B cell (primary cell): ENCODE data around the gene GFOD2. TPM values are rescaled to one million over a fixed set of nuclear protein-coding genes. Genes with fewer than 3 reads are reported as not detected.

Experiments used
- ATAC-seq: fragments of 200-7000 bp; cut with Tn5 transposase; one replicate; pipeline ENCODE4 v1.10.0; 2021; ENCODE audit warnings: low read depth, mild to moderate bottlenecking, moderate number of reproducible peaks, moderate library complexity
- CTCF ChIA-PET: fragments of 350-600 bp; sonication (Branson Sonifier 250); formaldehyde crosslinking; loops from one replicate; lab custom pipeline; 2021; ENCODE audit warnings: antibody characterized with exemption, inconsistent platforms; lab: Charles Lee
- POLR2A ChIA-PET: fragments of 350-600 bp; sonication (Branson Sonifier 250); formaldehyde crosslinking; loops from one replicate; lab custom pipeline; 2021; ENCODE audit warnings: antibody characterized with exemption; lab: Charles Lee
- DNase-seq: peaks from one replicate; pipeline ENCODE4 v3.0.0; 2013
- H2AFZ ChIP-seq: 2 replicates; pipeline ENCODE4 v1.6.1; 2012; ENCODE audit warnings: mild to moderate bottlenecking, low read depth, low read length; ENCODE audit not compliant: insufficient read depth, poor library complexity, severe bottlenecking
- H3K27ac ChIP-seq, 2 donors: 1 replicate in 1 of 2; 2 replicates in 1 of 2; pipeline ENCODE4 v1.5.1; 2012 to 2013; ENCODE audit warnings: low read length in 2 of 2, mild to moderate bottlenecking in 2 of 2, moderate library complexity in 1 of 2
- H3K27me3 ChIP-seq, 4 experiments: fragments of 200-600 bp in 1 of 4; sonication (generic) in 1 of 4; replicated peaks in 1 of 4; 1 replicate in 2 of 4; 2 replicates in 2 of 4; pipeline versions ENCODE4 v1.6.1 to v1.7.0; 2013 to 2016; ENCODE audit warnings: low read length in 3 of 4, mild to moderate bottlenecking in 2 of 4, mixed read lengths in 1 of 4, moderate library complexity in 1 of 4; ENCODE audit not compliant: insufficient read depth in 4 of 4, control insufficient read depth in 3 of 4; ENCODE audit errors: control extremely low read depth in 1 of 4
- H3K36me3 ChIP-seq, 2 experiments: replicated peaks in 1 of 2; 1 replicate in 1 of 2; 2 replicates in 1 of 2; pipeline versions ENCODE4 v1.6.1 to v1.7.1; 2013; ENCODE audit warnings: low read length in 1 of 2; ENCODE audit not compliant: insufficient read depth in 2 of 2, control insufficient read depth in 1 of 2; ENCODE audit errors: control extremely low read depth in 1 of 2, extremely low read depth in 1 of 2
- H3K4me1 ChIP-seq, 2 donors: fragments of 200-600 bp in 1 of 2; sonication (generic) in 1 of 2; 1 replicate in 1 of 2; 2 replicates in 1 of 2; pipeline versions ENCODE4 v1.5.1 to v1.6.1; 2013 to 2017; ENCODE audit warnings: low read length in 2 of 2; ENCODE audit not compliant: control insufficient read depth in 2 of 2, insufficient read depth in 2 of 2
- H3K4me2 ChIP-seq: replicated peaks from 2 replicates; pipeline ENCODE3; 2012; ENCODE audit warnings: mild to moderate bottlenecking, low read depth, low read length; ENCODE audit not compliant: poor library complexity, severe bottlenecking
- H3K4me3 ChIP-seq, 5 experiments: fragments of 200-600 bp in 1 of 5; sonication (generic) in 1 of 5; 1 replicate in 3 of 5; 2 replicates in 2 of 5; pipeline versions ENCODE4 v1.5.1 to v1.7.0; 2011 to 2016; ENCODE audit warnings: low read length in 4 of 5, mild to moderate bottlenecking in 4 of 5, low read depth in 2 of 5, control low read depth in 1 of 5, moderate library complexity in 1 of 5; ENCODE audit not compliant: insufficient read depth in 1 of 5; ENCODE audit errors: control extremely low read depth in 1 of 5, extremely low read depth in 1 of 5
- H3K79me2 ChIP-seq: fragments of 200-600 bp; sonication (generic); one replicate; pipeline ENCODE4 v1.6.0; 2016; ENCODE audit warnings: low read length; ENCODE audit not compliant: control insufficient read depth, insufficient read depth
- H3K9ac ChIP-seq: fragments of 200-600 bp; sonication (generic); 2 replicates; pipeline ENCODE4 v1.6.1; 2017; ENCODE audit warnings: mild to moderate bottlenecking, low read length, moderate library complexity
- H3K9me3 ChIP-seq, 3 donors: one replicate each; pipeline versions ENCODE4 v1.6.1 to v1.7.1; 2013; ENCODE audit warnings: low read length in 2 of 3; ENCODE audit not compliant: control insufficient read depth in 2 of 3, insufficient read depth in 1 of 3; ENCODE audit errors: control extremely low read depth in 1 of 3
- H4K20me1 ChIP-seq: 2 replicates; pipeline ENCODE4 v1.6.0; 2012; ENCODE audit warnings: mild to moderate bottlenecking, low read length; ENCODE audit not compliant: insufficient read depth, control insufficient read depth, poor library complexity, severe bottlenecking
- H3K27ac Mint-ChIP-seq: one replicate; pipeline ENCODE4 v1.8.0; 2021; ENCODE audit warnings: mixed read lengths
- H3K27me3 Mint-ChIP-seq: one replicate; pipeline ENCODE4 v1.8.0; 2021; ENCODE audit warnings: mixed read lengths
- H3K4me1 Mint-ChIP-seq: one replicate; pipeline ENCODE4 v1.8.0; 2021; ENCODE audit warnings: mixed read lengths
- H3K4me3 Mint-ChIP-seq: one replicate; pipeline ENCODE4 v1.8.0; 2021; ENCODE audit warnings: mixed read lengths
- H3K9me3 Mint-ChIP-seq: one replicate; pipeline ENCODE4 v1.8.0; 2022; ENCODE audit warnings: mixed read lengths; ENCODE audit not compliant: insufficient read depth
- EZH2 ChIP-seq: IDR thresholded peaks from 2 replicates; pipeline ENCODE4 v1.6.1; 2012; ENCODE audit warnings: borderline replicate concordance, low read depth, mild to moderate bottlenecking, moderate library complexity, low read length; ENCODE audit not compliant: insufficient read depth, poor library complexity, severe bottlenecking
- WGBS: methylation state at CpG from one replicate; pipeline ENCODE4 v1.1.5; 2013; ENCODE audit warnings: missing lambda C conversion rate; ENCODE audit not compliant: insufficient coverage; 5-methylcytosine and 5-hydroxymethylcytosine counted together
- intact Hi-C: fragments of 100-400 bp; cut with micrococcal nuclease; formaldehyde crosslinking; loops from one replicate; pipeline ENCODE4 v1.10.0; 2022
- polyA plus RNA-seq: library from polyadenylated mRNA; depleted of rRNA; stranded (reverse); fragments of >200 nt; gene quantifications from 2 replicates; pipeline ENCODE4 v1.2.3, GENCODE V29; 2012
- total RNA-seq, 2 donors: library from RNA; stranded (reverse); fragments of 120-200 nt in 1 of 2; gene quantifications; 1 replicate in 1 of 2; 2 replicates in 1 of 2; pipeline versions ENCODE4 v1.2.3 to v1.2.4, GENCODE V29; 2013 to 2022
- TF ChIP-seq, protein P1 (sequence below): fragments of 200-600 bp; IDR thresholded peaks from one replicate; pipeline ENCODE4 v1.8.0; 2022; ENCODE audit warnings: antibody characterized with exemption, mild to moderate bottlenecking

The GFOD2 gene
- total and polyA plus RNA-seq, 2 donors (not counting 1 experiment from before 2014, with no cell fraction given): 11.9 to 18.2 TPM

DNA sequence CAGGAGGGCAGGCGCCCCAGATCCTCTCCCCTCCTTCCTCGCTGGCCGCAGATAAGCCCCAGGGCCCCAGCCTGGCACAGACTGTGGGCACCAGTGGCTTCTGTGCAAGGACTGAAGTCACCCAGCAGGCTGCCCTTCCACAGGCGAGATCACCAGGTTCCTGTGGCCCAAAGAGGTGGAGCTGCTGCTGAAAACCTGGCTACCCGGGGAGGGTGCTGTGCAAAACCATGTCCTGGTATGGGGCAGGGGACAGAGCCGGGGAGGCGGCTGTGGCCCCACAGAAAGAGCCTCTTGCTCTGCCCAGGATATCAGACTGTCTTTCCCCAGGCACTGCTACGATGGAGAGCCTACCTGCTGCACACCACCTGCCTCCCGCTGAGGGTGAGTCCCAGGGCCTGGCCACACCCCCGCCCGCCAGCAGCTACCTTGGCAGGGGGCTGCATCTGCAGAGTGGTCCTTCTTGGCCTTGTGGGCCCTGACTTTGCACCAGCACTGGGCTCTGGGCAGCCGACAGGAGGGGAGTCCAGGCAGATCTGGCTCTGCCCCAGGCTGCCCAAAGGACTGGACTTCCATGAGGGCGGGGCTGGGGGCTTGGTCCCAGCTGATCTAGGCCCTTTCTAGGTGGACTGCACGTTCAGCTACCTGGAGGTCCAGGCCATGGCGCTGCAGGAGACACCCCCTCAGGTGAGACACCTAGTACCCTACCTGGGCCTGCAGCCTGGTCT lies 73.6 kb downstream of the GFOD2 start:
- intact Hi-C loops: loop anchor here (1.0 kb wide), 2 partner anchors 15 to 151 kb away; partner anchors contain the start of genes ACD and PARD6A
- peak overlapping the region; percentile 96 for H2AFZ ChIP-seq

More for the DNA sequence above, 73.6 kb downstream of the GFOD2 start:
- Histone ChIP-seq H3K79me2 (peaks cover 52% of the 10 kb centered on the region), H3K4me1 (peaks cover 12 to 20% of the 10 kb centered on the region in 2 donors), H3K36me3 (peaks cover 0 to 35% of the 10 kb centered on the region in 2 experiments), H4K20me1 (peaks cover 27% of the 10 kb centered on the region), H3K4me2 (peak overlapping the region; percentile 100), H3K9ac (peak overlapping the region; percentile 87), H3K27me3 (no peaks in the 10 kb centered on the region), H3K9me3 (no peaks in the 10 kb centered on the region), H3K4me3 (peak overlapping the region; percentile 23 to 74 (median 69)), H3K27ac (peak overlapping the region; percentile 83 to 92)
- POLR2A ChIA-PET: interaction anchor here (0.6 to 4.7 kb wide), 11 partner anchors 14 to 164 kb away, joined by 3 to 50 read pairs (median 4); partner anchors contain the start of genes ACD, ATP6V0D1 and RIPOR1
- H3K27me3 Mint-ChIP-seq: no peaks in the 10 kb centered on the region
- TF ChIP-seq, protein P1, sequence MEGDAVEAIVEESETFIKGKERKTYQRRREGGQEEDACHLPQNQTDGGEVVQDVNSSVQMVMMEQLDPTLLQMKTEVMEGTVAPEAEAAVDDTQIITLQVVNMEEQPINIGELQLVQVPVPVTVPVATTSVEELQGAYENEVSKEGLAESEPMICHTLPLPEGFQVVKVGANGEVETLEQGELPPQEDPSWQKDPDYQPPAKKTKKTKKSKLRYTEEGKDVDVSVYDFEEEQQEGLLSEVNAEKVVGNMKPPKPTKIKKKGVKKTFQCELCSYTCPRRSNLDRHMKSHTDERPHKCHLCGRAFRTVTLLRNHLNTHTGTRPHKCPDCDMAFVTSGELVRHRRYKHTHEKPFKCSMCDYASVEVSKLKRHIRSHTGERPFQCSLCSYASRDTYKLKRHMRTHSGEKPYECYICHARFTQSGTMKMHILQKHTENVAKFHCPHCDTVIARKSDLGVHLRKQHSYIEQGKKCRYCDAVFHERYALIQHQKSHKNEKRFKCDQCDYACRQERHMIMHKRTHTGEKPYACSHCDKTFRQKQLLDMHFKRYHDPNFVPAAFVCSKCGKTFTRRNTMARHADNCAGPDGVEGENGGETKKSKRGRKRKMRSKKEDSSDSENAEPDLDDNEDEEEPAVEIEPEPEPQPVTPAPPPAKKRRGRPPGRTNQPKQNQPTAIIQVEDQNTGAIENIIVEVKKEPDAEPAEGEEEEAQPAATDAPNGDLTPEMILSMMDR: no peak
- no peak for TF ChIP-seq EZH2
- WGBS: 54% methylated on average over 15 of the region's 15 CpGs
- ATAC-seq (no peak), DNase-seq (peak; percentile 26)
- H3K9me3 Mint-ChIP-seq: no peaks in the 10 kb centered on the region
- H3K4me1 Mint-ChIP-seq: peaks cover 16% of the 10 kb centered on the region
- peak overlapping the region; percentile 92 for H3K27ac Mint-ChIP-seq
- CTCF ChIA-PET: interaction anchor here (0.7 to 8.4 kb wide), 28 partner anchors 12 to 290 kb away, joined by 3 to 220 read pairs (median 8); partner anchors contain the start of genes ACD, AGRP, ATP6V0D1 and CTCF
- H3K4me3 Mint-ChIP-seq: peak overlapping the region; percentile 84
